ENCODE results near the gene FBXL16.
A peak's percentile ranks its signal among the peaks of the same experiment; 100 is the strongest.
"Not testable (repeated sequence)": the region's sequence is repeated elsewhere in the genome, so short reads cannot be mapped to it uniquely, and the experiment has no call there.

FBXL16 gene

GRCh38 chr16:692356-693108, 13.1 kb downstream of the FBXL16 start:
- no peak for DNase-seq (ENCODE audit: low read depth in 3 of 3)

GRCh38 chr16:691242-691641, 14.4 kb downstream of the FBXL16 start:
- DNase-seq (ENCODE audit: low read depth in 3 of 3): not testable (repeated sequence)

- DNase-seq (ENCODE audit: low read depth in 3 of 3): no peak
These were observed 16.3 kb downstream of the FBXL16 start for GRCh38 chr16:689175-689897.

GRCh38 chr16:687499-687898, 18.1 kb downstream of the FBXL16 start:
- no peak for DNase-seq (ENCODE audit: low read depth in 3 of 3)

GRCh38 chr16:686459-687260, 18.9 kb downstream of the FBXL16 start:
- DNase-seq (ENCODE audit: low read depth in 3 of 3): no peak

- DNase-seq (ENCODE audit: low read depth in 3 of 3): no peak
These were observed 19.6 kb downstream of the FBXL16 start for GRCh38 chr16:685967-686366.

GRCh38 chr16:684961-685696, 20.5 kb downstream of the FBXL16 start:
- DNase-seq (ENCODE audit: low read depth in 3 of 3): no peak

GRCh38 chr16:684071-684794, 21.4 kb downstream of the FBXL16 start, which contains the start of gene JMJD8:
TSS of gene JMJD8 (minus strand) at chr16:684334. CDS start at chr16:684319, 15 bp downstream.
- peak; percentile 93 to 95 (median 94) for DNase-seq (ENCODE audit: low read depth in 3 of 3)

GRCh38 chr16:683396-684070, 22.1 kb downstream of the FBXL16 start:
- no peak for DNase-seq (ENCODE audit: low read depth in 3 of 3)

- no peak for DNase-seq (ENCODE audit: low read depth in 3 of 3)
These were observed 22.9 kb downstream of the FBXL16 start for GRCh38 chr16:682493-683395.

GRCh38 chr16:681746-682427, 23.7 kb downstream of the FBXL16 start:
- DNase-seq (ENCODE audit: low read depth in 3 of 3): no peak

GRCh38 chr16:680967-681745, 24.4 kb downstream of the FBXL16 start:
- DNase-seq (ENCODE audit: low read depth in 3 of 3): no peak

- DNase-seq (ENCODE audit: low read depth in 3 of 3): no peak
These were observed 25.0 kb downstream of the FBXL16 start for GRCh38 chr16:680625-680945.

GRCh38 chr16:679814-680624, 25.6 kb downstream of the FBXL16 start, which contains the start of gene STUB1:
TSS of gene STUB1 (plus strand) at chr16:680410. CDS start at chr16:680526, 116 bp downstream.
- peak; percentile 84 to 93 (median 87) for DNase-seq (ENCODE audit: low read depth in 3 of 3)

- peak in 1 of 3 donors; percentile 37 for DNase-seq (ENCODE audit: low read depth in 3 of 3)
These were observed 26.5 kb downstream of the FBXL16 start for GRCh38 chr16:678858-679813.
